Neural cell (in vitro differentiated cells): Measurements from ENCODE around the gene LIMK1. TPM values are rescaled to one million over a fixed set of nuclear protein-coding genes. Genes with fewer than 3 reads are reported as not detected.

Experiments used
- H2AFZ ChIP-seq: fragments of 200-600, 300-800 bp; sonication (generic), shearing (Covaris generic); 2 replicates; pipeline ENCODE4 v1.6.0; 2014; ENCODE audit warnings: low read depth, mild to moderate bottlenecking, antibody characterized with exemption, low read length, moderate library complexity
- H3F3A ChIP-seq: fragments of 200-600 bp; shearing (Covaris generic); 2 replicates; pipeline ENCODE4 v1.6.1; 2016; ENCODE audit warnings: mild to moderate bottlenecking, moderate library complexity, mixed read lengths, antibody characterized with exemption, low read length; ENCODE audit not compliant: insufficient read depth, poor library complexity, severe bottlenecking
- H3K27ac ChIP-seq: fragments of 200-600, 300-800 bp; sonication (generic), shearing (Covaris generic); 2 replicates; pipeline ENCODE4 v1.5.1; 2014; ENCODE audit warnings: mild to moderate bottlenecking, low read length, moderate library complexity
- H3K27me3 ChIP-seq: fragments of 300-800, 200-600 bp; sonication (generic), shearing (Covaris generic); 2 replicates; pipeline ENCODE4 v1.6.0; 2014; ENCODE audit warnings: mild to moderate bottlenecking, low read depth, low read length, moderate library complexity; ENCODE audit not compliant: insufficient read depth
- H3K36me3 ChIP-seq: fragments of 300-800, 200-600 bp; sonication (generic), shearing (Covaris generic); 2 replicates; pipeline ENCODE4 v1.5.1; 2014; ENCODE audit warnings: mild to moderate bottlenecking, antibody characterized with exemption, low read length, moderate library complexity; ENCODE audit not compliant: insufficient read depth
- H3K4me2 ChIP-seq: fragments of 300-800, 200-600 bp; sonication (generic), shearing (Covaris generic); 2 replicates; pipeline ENCODE4 v1.6.0; 2014; ENCODE audit warnings: mild to moderate bottlenecking, low read length
- H3K4me3 ChIP-seq: fragments of 300-800, 200-600 bp; sonication (generic), shearing (Covaris generic); 2 replicates; pipeline ENCODE4 v1.5.1; 2014; ENCODE audit warnings: mild to moderate bottlenecking, low read length, moderate library complexity
- H3K79me2 ChIP-seq: fragments of 200-600 bp; shearing (Covaris generic); replicated peaks from 2 replicates; pipeline ENCODE4 v1.6.0; 2014; ENCODE audit warnings: mild to moderate bottlenecking, low read length, moderate library complexity; ENCODE audit not compliant: insufficient read depth
- H3K9ac ChIP-seq: fragments of 300-800, 200-600 bp; sonication (generic), shearing (Covaris generic); 2 replicates; pipeline ENCODE4 v1.6.1; 2016; ENCODE audit warnings: mild to moderate bottlenecking, low read length, mixed read lengths
- H3K9me2 ChIP-seq: fragments of 200-600 bp; shearing (Covaris generic); 2 replicates; pipeline ENCODE4 v1.6.1; 2016; ENCODE audit warnings: mild to moderate bottlenecking, low read length, mixed read lengths; ENCODE audit not compliant: insufficient read depth
- H3K9me3 ChIP-seq: fragments of 200-600, 300-800 bp; sonication (generic), shearing (Covaris generic); 2 replicates; pipeline ENCODE4 v1.6.1; 2016; ENCODE audit warnings: mild to moderate bottlenecking, mixed run types, low read length, moderate library complexity, mixed read lengths
- H4K20me1 ChIP-seq: fragments of 200-600 bp; shearing (Covaris generic); 2 replicates; pipeline ENCODE4 v1.6.1; 2016; ENCODE audit warnings: mild to moderate bottlenecking, mixed run types; ENCODE audit not compliant: insufficient read depth
- EP300 ChIP-seq: fragments of 450-650 bp; conservative IDR thresholded peaks from 2 replicates; pipeline ENCODE4 v1.6.1; 2014; ENCODE audit warnings: antibody characterized with exemption, mild to moderate bottlenecking, moderate library complexity; ENCODE audit not compliant: poor library complexity, severe bottlenecking
- EZH2 ChIP-seq: fragments of 200-600, 300-800 bp; shearing (Covaris generic), sonication (generic); IDR thresholded peaks from 2 replicates; pipeline ENCODE4 v1.6.1; 2014; ENCODE audit warnings: antibody characterized with exemption, low read length, borderline replicate concordance, mild to moderate bottlenecking; ENCODE audit not compliant: insufficient read depth, poor library complexity, severe bottlenecking
- MXI1 ChIP-seq: fragments of 450-650 bp; conservative IDR thresholded peaks from 2 replicates; pipeline ENCODE4 v1.6.1; 2014; ENCODE audit warnings: antibody characterized with exemption, mild to moderate bottlenecking; ENCODE audit not compliant: poor library complexity, severe bottlenecking
- POLR2AphosphoS5 ChIP-seq: IDR thresholded peaks from 2 replicates; pipeline ENCODE4 v1.6.1; 2012
- RAD21 ChIP-seq: fragments of 450-650 bp; conservative IDR thresholded peaks from 2 replicates; pipeline ENCODE4 v1.6.1; 2014; ENCODE audit warnings: antibody characterized with exemption, mild to moderate bottlenecking, moderate library complexity
- SMC3 ChIP-seq: fragments of 450-650 bp; conservative IDR thresholded peaks from 2 replicates; pipeline ENCODE4 v1.6.1; 2014; ENCODE audit warnings: antibody characterized with exemption, mild to moderate bottlenecking, moderate library complexity; ENCODE audit not compliant: poor library complexity
- TAF1 ChIP-seq: IDR thresholded peaks from 2 replicates; pipeline ENCODE4 v1.6.1; 2012; ENCODE audit warnings: low read depth
- polyA plus RNA-seq: library from polyadenylated mRNA; depleted of rRNA; stranded (reverse); fragments of >200 nt; gene quantifications from 2 replicates; pipeline ENCODE4 v1.2.3, GENCODE V29; 2014
- TF ChIP-seq, protein P1 (sequence below): IDR thresholded peaks from 2 replicates; pipeline ENCODE4 v1.6.1; 2012; ENCODE audit warnings: borderline replicate concordance
- TF ChIP-seq, protein P2 (sequence below): fragments of 450-650 bp; IDR thresholded peaks from 2 replicates; pipeline ENCODE4 v1.5.1; 2014; ENCODE audit warnings: antibody characterized with exemption, mild to moderate bottlenecking, moderate library complexity; ENCODE audit not compliant: poor library complexity, severe bottlenecking

Gene LIMK1
- polyA plus RNA-seq, 1 donor from 2014 or later: 21.1 TPM

DNA sequence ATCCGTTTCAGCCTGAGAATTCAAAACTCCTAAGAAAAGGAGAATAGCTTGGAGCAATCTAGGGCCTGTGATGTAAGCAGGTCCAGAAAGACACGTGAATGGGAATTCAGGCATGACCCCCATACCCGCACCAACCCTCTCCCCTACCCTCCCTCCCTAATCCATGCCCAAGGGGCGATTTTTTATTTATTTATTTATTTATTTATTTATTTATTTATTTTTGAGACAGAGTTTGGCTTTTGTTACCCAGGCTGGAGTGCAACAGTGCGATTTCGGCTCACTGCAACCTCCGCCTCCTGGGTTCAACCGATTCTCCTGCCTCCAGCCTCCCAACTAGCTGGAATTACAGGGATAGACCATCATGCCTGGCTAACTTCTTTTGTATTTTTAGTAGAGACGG, 74.0 kb downstream of the LIMK1 start:
- TF ChIP-seq RAD21: no peak
- TF ChIP-seq TAF1: no peak
- TF ChIP-seq, protein P1, sequence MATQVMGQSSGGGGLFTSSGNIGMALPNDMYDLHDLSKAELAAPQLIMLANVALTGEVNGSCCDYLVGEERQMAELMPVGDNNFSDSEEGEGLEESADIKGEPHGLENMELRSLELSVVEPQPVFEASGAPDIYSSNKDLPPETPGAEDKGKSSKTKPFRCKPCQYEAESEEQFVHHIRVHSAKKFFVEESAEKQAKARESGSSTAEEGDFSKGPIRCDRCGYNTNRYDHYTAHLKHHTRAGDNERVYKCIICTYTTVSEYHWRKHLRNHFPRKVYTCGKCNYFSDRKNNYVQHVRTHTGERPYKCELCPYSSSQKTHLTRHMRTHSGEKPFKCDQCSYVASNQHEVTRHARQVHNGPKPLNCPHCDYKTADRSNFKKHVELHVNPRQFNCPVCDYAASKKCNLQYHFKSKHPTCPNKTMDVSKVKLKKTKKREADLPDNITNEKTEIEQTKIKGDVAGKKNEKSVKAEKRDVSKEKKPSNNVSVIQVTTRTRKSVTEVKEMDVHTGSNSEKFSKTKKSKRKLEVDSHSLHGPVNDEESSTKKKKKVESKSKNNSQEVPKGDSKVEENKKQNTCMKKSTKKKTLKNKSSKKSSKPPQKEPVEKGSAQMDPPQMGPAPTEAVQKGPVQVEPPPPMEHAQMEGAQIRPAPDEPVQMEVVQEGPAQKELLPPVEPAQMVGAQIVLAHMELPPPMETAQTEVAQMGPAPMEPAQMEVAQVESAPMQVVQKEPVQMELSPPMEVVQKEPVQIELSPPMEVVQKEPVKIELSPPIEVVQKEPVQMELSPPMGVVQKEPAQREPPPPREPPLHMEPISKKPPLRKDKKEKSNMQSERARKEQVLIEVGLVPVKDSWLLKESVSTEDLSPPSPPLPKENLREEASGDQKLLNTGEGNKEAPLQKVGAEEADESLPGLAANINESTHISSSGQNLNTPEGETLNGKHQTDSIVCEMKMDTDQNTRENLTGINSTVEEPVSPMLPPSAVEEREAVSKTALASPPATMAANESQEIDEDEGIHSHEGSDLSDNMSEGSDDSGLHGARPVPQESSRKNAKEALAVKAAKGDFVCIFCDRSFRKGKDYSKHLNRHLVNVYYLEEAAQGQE: no peak
- TF ChIP-seq MXI1: no peak
- TF ChIP-seq SMC3: no peak
- TF ChIP-seq EP300: no peak
- no peak for TF ChIP-seq POLR2AphosphoS5
- TF ChIP-seq, protein P2, sequence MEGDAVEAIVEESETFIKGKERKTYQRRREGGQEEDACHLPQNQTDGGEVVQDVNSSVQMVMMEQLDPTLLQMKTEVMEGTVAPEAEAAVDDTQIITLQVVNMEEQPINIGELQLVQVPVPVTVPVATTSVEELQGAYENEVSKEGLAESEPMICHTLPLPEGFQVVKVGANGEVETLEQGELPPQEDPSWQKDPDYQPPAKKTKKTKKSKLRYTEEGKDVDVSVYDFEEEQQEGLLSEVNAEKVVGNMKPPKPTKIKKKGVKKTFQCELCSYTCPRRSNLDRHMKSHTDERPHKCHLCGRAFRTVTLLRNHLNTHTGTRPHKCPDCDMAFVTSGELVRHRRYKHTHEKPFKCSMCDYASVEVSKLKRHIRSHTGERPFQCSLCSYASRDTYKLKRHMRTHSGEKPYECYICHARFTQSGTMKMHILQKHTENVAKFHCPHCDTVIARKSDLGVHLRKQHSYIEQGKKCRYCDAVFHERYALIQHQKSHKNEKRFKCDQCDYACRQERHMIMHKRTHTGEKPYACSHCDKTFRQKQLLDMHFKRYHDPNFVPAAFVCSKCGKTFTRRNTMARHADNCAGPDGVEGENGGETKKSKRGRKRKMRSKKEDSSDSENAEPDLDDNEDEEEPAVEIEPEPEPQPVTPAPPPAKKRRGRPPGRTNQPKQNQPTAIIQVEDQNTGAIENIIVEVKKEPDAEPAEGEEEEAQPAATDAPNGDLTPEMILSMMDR: no peak
- TF ChIP-seq EZH2: no peak
- no peaks in the 10 kb centered on the region for H4K20me1 ChIP-seq
- no peak overlapping the region for H3K9ac ChIP-seq
- no peaks in the 10 kb centered on the region for H3K9me3 ChIP-seq
- no peaks in the 10 kb centered on the region for H3K79me2 ChIP-seq
- H3K9me2 ChIP-seq: no peaks in the 10 kb centered on the region
- no peaks in the 10 kb centered on the region for H3F3A ChIP-seq
- H3K4me2 ChIP-seq: no peak overlapping the region
- no peaks in the 10 kb centered on the region for H3K36me3 ChIP-seq
- no peak overlapping the region for H3K4me3 ChIP-seq
- no peak overlapping the region for H3K27ac ChIP-seq
- no peak overlapping the region for H2AFZ ChIP-seq
- no peaks in the 10 kb centered on the region for H3K27me3 ChIP-seq

DNA sequence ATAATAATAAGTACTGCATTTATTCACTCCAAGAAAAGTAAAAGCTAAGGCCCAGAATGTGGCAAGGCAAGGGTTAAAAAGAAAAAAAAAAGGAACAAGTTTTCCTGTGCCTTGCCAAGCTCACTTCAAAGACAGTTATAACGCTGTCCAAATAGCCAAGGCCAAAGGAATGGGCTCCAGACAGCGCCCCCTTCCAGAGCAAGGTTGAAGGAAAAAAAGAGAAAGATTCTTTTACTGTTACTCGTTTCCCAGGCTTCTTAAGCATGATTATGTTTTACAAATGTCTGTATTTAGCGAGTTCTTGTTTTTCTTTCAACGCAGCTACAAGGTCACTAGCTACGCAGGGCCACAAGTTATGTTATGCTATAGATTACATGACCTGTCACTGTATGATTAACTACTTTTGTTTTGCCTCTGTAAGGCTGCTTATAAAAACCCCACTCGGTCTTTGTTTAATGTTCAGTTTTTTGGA, 81.4 kb downstream of the LIMK1 start:
- no peaks in the 10 kb centered on the region for H3K27me3 ChIP-seq
- no peaks in the 10 kb centered on the region for H3K79me2 ChIP-seq
- no peaks in the 10 kb centered on the region for H3K36me3 ChIP-seq
- H4K20me1 ChIP-seq: no peaks in the 10 kb centered on the region
- H3F3A ChIP-seq: no peaks in the 10 kb centered on the region
- no peak overlapping the region for H3K9ac ChIP-seq
- TF ChIP-seq RAD21: no peak
- no peak for TF ChIP-seq SMC3
- TF ChIP-seq EZH2: no peak
- TF ChIP-seq, protein P2: peak; percentile 8
- TF ChIP-seq POLR2AphosphoS5: no peak
- TF ChIP-seq EP300: no peak
- H3K4me3 ChIP-seq: no peak overlapping the region
- no peak overlapping the region for H3K4me2 ChIP-seq
- no peak overlapping the region for H2AFZ ChIP-seq
- H3K27ac ChIP-seq: no peak overlapping the region
- no peaks in the 10 kb centered on the region for H3K9me3 ChIP-seq
- H3K9me2 ChIP-seq: no peaks in the 10 kb centered on the region
